ENCODE results near the gene TOR2A.

- TF ChIP-seq CTCF (IDR thresholded peaks at IDR 0.05; ENCODE audit: poor library complexity) = no peak
- TF ChIP-seq EZH2 (IDR thresholded peaks at IDR 0.05; ENCODE audit: borderline replicate concordance) = no peak
Measured at GRCh38 chr9:127783111-127784008, 48.3 kb upstream of the TOR2A start.

Data from hepatocyte (in vitro differentiated cells).